ENCODE data around the gene PPP4R1.

The PPP4R1 gene

GRCh38 chr18:9561759-9562158 is 52.6 kb downstream of the PPP4R1 start:
- Histone ChIP-seq H3K9ac (ENCODE audit: low read depth, low read length) (no peak overlapping the region), H3K4me3 (ENCODE audit: low read depth, low read length) (no peak overlapping the region), H3K36me3 (ENCODE audit: control insufficient read depth, insufficient read depth, low read length) (peaks cover 17% of the 10 kb centered on the region), H3K9me3 (ENCODE audit: control insufficient read depth, insufficient read depth, low read length) (no peaks in the 10 kb centered on the region), H3K4me1 (ENCODE audit: control insufficient read depth, insufficient read depth, low read length) (no peaks in the 10 kb centered on the region), H3K27me3 (ENCODE audit: control insufficient read depth, insufficient read depth, low read length) (no peaks in the 10 kb centered on the region)

GRCh38 chr18:9559253-9559652 is 55.1 kb downstream of the PPP4R1 start:
- H3K9me3 ChIP-seq (ENCODE audit: control insufficient read depth, insufficient read depth, low read length), result no peaks in the 10 kb centered on the region
- H3K36me3 ChIP-seq (ENCODE audit: control insufficient read depth, insufficient read depth, low read length), result peaks cover 20% of the 10 kb centered on the region

GRCh38 chr18:9558387-9559064 is 55.8 kb downstream of the PPP4R1 start:
- no peaks in the 10 kb centered on the region for H3K4me1 ChIP-seq (ENCODE audit: control insufficient read depth, insufficient read depth, low read length)
- no peak overlapping the region for H3K9ac ChIP-seq (ENCODE audit: low read depth, low read length)
- H3K4me3 ChIP-seq (ENCODE audit: low read depth, low read length), result no peak overlapping the region
- H3K27me3 ChIP-seq (ENCODE audit: control insufficient read depth, insufficient read depth, low read length), result no peaks in the 10 kb centered on the region
- H3K36me3 ChIP-seq (ENCODE audit: control insufficient read depth, insufficient read depth, low read length), result peaks cover 20% of the 10 kb centered on the region
- no peaks in the 10 kb centered on the region for H3K9me3 ChIP-seq (ENCODE audit: control insufficient read depth, insufficient read depth, low read length)

More at GRCh38 chr18:9559253-9559652, 55.1 kb downstream of the PPP4R1 start:
- H3K4me1 ChIP-seq (ENCODE audit: control insufficient read depth, insufficient read depth, low read length), result no peaks in the 10 kb centered on the region
- no peak overlapping the region for H3K9ac ChIP-seq (ENCODE audit: low read depth, low read length)
- no peaks in the 10 kb centered on the region for H3K27me3 ChIP-seq (ENCODE audit: control insufficient read depth, insufficient read depth, low read length)
- H3K4me3 ChIP-seq (ENCODE audit: low read depth, low read length), result no peak overlapping the region

GRCh38 chr18:9557250-9557943 is 57.0 kb downstream of the PPP4R1 start:
- Histone ChIP-seq H3K4me1 (ENCODE audit: control insufficient read depth, insufficient read depth, low read length) (no peaks in the 10 kb centered on the region), H3K9me3 (ENCODE audit: control insufficient read depth, insufficient read depth, low read length) (no peaks in the 10 kb centered on the region), H3K36me3 (ENCODE audit: control insufficient read depth, insufficient read depth, low read length) (peaks cover 26% of the 10 kb centered on the region)

GRCh38 chr18:9552616-9553015 is 61.7 kb downstream of the PPP4R1 start:
- no peak overlapping the region for H3K4me3 ChIP-seq (ENCODE audit: low read depth, low read length)
- H3K4me1 ChIP-seq (ENCODE audit: control insufficient read depth, insufficient read depth, low read length), result no peaks in the 10 kb centered on the region
- no peak overlapping the region for H3K9ac ChIP-seq (ENCODE audit: low read depth, low read length)
- peaks cover 38% of the 10 kb centered on the region for H3K36me3 ChIP-seq (ENCODE audit: control insufficient read depth, insufficient read depth, low read length)
- no peaks in the 10 kb centered on the region for H3K9me3 ChIP-seq (ENCODE audit: control insufficient read depth, insufficient read depth, low read length)
- no peaks in the 10 kb centered on the region for H3K27me3 ChIP-seq (ENCODE audit: control insufficient read depth, insufficient read depth, low read length)

More at GRCh38 chr18:9557250-9557943, 57.0 kb downstream of the PPP4R1 start:
- no peak overlapping the region for H3K4me3 ChIP-seq (ENCODE audit: low read depth, low read length)
- no peak overlapping the region for H3K9ac ChIP-seq (ENCODE audit: low read depth, low read length)
- no peaks in the 10 kb centered on the region for H3K27me3 ChIP-seq (ENCODE audit: control insufficient read depth, insufficient read depth, low read length)

- no peaks in the 10 kb centered on the region for H3K27me3 ChIP-seq (ENCODE audit: control insufficient read depth, insufficient read depth, low read length)
Measured at GRCh38 chr18:9552191-9552590, 62.2 kb downstream of the PPP4R1 start.

GRCh38 chr18:9550429-9550828 is 63.9 kb downstream of the PPP4R1 start:
- Histone ChIP-seq H3K9ac (ENCODE audit: low read depth, low read length) (no peak overlapping the region), H3K4me3 (ENCODE audit: low read depth, low read length) (no peak overlapping the region), H3K27me3 (ENCODE audit: control insufficient read depth, insufficient read depth, low read length) (no peaks in the 10 kb centered on the region), H3K9me3 (ENCODE audit: control insufficient read depth, insufficient read depth, low read length) (no peaks in the 10 kb centered on the region), H3K4me1 (ENCODE audit: control insufficient read depth, insufficient read depth, low read length) (no peaks in the 10 kb centered on the region), H3K36me3 (ENCODE audit: control insufficient read depth, insufficient read depth, low read length) (peaks cover 34% of the 10 kb centered on the region)

More at GRCh38 chr18:9552191-9552590, 62.2 kb downstream of the PPP4R1 start:
- H3K9me3 ChIP-seq (ENCODE audit: control insufficient read depth, insufficient read depth, low read length), result no peaks in the 10 kb centered on the region
- H3K9ac ChIP-seq (ENCODE audit: low read depth, low read length), result no peak overlapping the region
- no peak overlapping the region for H3K4me3 ChIP-seq (ENCODE audit: low read depth, low read length)
- H3K4me1 ChIP-seq (ENCODE audit: control insufficient read depth, insufficient read depth, low read length), result no peaks in the 10 kb centered on the region
- H3K36me3 ChIP-seq (ENCODE audit: control insufficient read depth, insufficient read depth, low read length), result peaks cover 41% of the 10 kb centered on the region

- H3K36me3 ChIP-seq (ENCODE audit: control insufficient read depth, insufficient read depth, low read length), result peaks cover 38% of the 10 kb centered on the region
Measured at GRCh38 chr18:9549405-9549804, 65.0 kb downstream of the PPP4R1 start.

GRCh38 chr18:9547782-9548181 is 66.6 kb downstream of the PPP4R1 start:
- H3K36me3 ChIP-seq (ENCODE audit: control insufficient read depth, insufficient read depth, low read length), result peaks cover 34% of the 10 kb centered on the region
- H3K4me3 ChIP-seq (ENCODE audit: low read depth, low read length), result no peak overlapping the region

More at GRCh38 chr18:9549405-9549804, 65.0 kb downstream of the PPP4R1 start:
- Histone ChIP-seq H3K4me1 (ENCODE audit: control insufficient read depth, insufficient read depth, low read length) (no peaks in the 10 kb centered on the region), H3K9ac (ENCODE audit: low read depth, low read length) (no peak overlapping the region), H3K9me3 (ENCODE audit: control insufficient read depth, insufficient read depth, low read length) (no peaks in the 10 kb centered on the region), H3K27me3 (ENCODE audit: control insufficient read depth, insufficient read depth, low read length) (no peaks in the 10 kb centered on the region), H3K4me3 (ENCODE audit: low read depth, low read length) (no peak overlapping the region)

GRCh38 chr18:9546468-9546867 is 67.9 kb downstream of the PPP4R1 start:
- no peak overlapping the region for H3K9ac ChIP-seq (ENCODE audit: low read depth, low read length)
- H3K9me3 ChIP-seq (ENCODE audit: control insufficient read depth, insufficient read depth, low read length), result no peaks in the 10 kb centered on the region
- H3K4me3 ChIP-seq (ENCODE audit: low read depth, low read length), result no peak overlapping the region
- H3K4me1 ChIP-seq (ENCODE audit: control insufficient read depth, insufficient read depth, low read length), result no peaks in the 10 kb centered on the region
- peaks cover 29% of the 10 kb centered on the region for H3K36me3 ChIP-seq (ENCODE audit: control insufficient read depth, insufficient read depth, low read length)
- H3K27me3 ChIP-seq (ENCODE audit: control insufficient read depth, insufficient read depth, low read length), result no peaks in the 10 kb centered on the region

More at GRCh38 chr18:9547782-9548181, 66.6 kb downstream of the PPP4R1 start:
- H3K4me1 ChIP-seq (ENCODE audit: control insufficient read depth, insufficient read depth, low read length), result no peaks in the 10 kb centered on the region
- no peaks in the 10 kb centered on the region for H3K27me3 ChIP-seq (ENCODE audit: control insufficient read depth, insufficient read depth, low read length)
- no peak overlapping the region for H3K9ac ChIP-seq (ENCODE audit: low read depth, low read length)
- no peaks in the 10 kb centered on the region for H3K9me3 ChIP-seq (ENCODE audit: control insufficient read depth, insufficient read depth, low read length)

GRCh38 chr18:9545029-9545428 is 69.3 kb downstream of the PPP4R1 start:
- Histone ChIP-seq H3K4me1 (ENCODE audit: control insufficient read depth, insufficient read depth, low read length) (no peaks in the 10 kb centered on the region), H3K36me3 (ENCODE audit: control insufficient read depth, insufficient read depth, low read length) (peaks cover 21% of the 10 kb centered on the region), H3K4me3 (ENCODE audit: low read depth, low read length) (no peak overlapping the region), H3K27me3 (ENCODE audit: control insufficient read depth, insufficient read depth, low read length) (no peaks in the 10 kb centered on the region), H3K9me3 (ENCODE audit: control insufficient read depth, insufficient read depth, low read length) (no peaks in the 10 kb centered on the region), H3K9ac (ENCODE audit: low read depth, low read length) (no peak overlapping the region)

- Histone ChIP-seq H3K4me3 (ENCODE audit: low read depth, low read length) (no peak overlapping the region), H3K9me3 (ENCODE audit: control insufficient read depth, insufficient read depth, low read length) (no peaks in the 10 kb centered on the region), H3K4me1 (ENCODE audit: control insufficient read depth, insufficient read depth, low read length) (no peaks in the 10 kb centered on the region), H3K36me3 (ENCODE audit: control insufficient read depth, insufficient read depth, low read length) (peaks cover 8% of the 10 kb centered on the region), H3K9ac (ENCODE audit: low read depth, low read length) (no peak overlapping the region), H3K27me3 (ENCODE audit: control insufficient read depth, insufficient read depth, low read length) (no peaks in the 10 kb centered on the region)
Measured at GRCh38 chr18:9542924-9543323, 71.4 kb downstream of the PPP4R1 start.

Data from iPS-15b (cell line).